WTC11 (cell line): Measurements from ENCODE around the gene PLEKHA5. TPM values are rescaled to one million over a fixed set of nuclear protein-coding genes. Genes with fewer than 3 reads are reported as not detected.

ENCODE experiments used
- ATAC-seq: fragments of 200-7000 bp; cut with Tn5 transposase; 2 replicates; pipeline ENCODE4 v1.10.0; 2021; ENCODE audit warnings: mild to moderate bottlenecking, moderate library complexity
- CTCF ChIA-PET: fragments of 300-600 bp; sonication (Branson Sonifier 250); formaldehyde crosslinking; loops from one replicate; lab custom pipeline; 2021; ENCODE audit warnings: antibody characterized with exemption; lab: Charles Lee
- POLR2A ChIA-PET: fragments of 350-600 bp; sonication (Branson Sonifier 250); formaldehyde crosslinking; loops from one replicate; lab custom pipeline; 2021; ENCODE audit warnings: antibody characterized with exemption; lab: Charles Lee
- DNase-seq: peaks from one replicate; pipeline ENCODE4 v3.0.0; 2021; ENCODE audit warnings: low spot score
- H3K27ac Mint-ChIP-seq: 2 replicates; pipeline ENCODE4 v1.8.0; 2021; ENCODE audit warnings: mixed read lengths
- H3K27me3 Mint-ChIP-seq: 2 replicates; pipeline ENCODE4 v1.8.0; 2021; ENCODE audit warnings: low read depth, mild to moderate bottlenecking, moderate library complexity, mixed read lengths
- H3K36me3 Mint-ChIP-seq: 2 replicates; pipeline ENCODE4 v1.8.0; 2021; ENCODE audit warnings: mixed read lengths
- H3K4me1 Mint-ChIP-seq: 2 replicates; pipeline ENCODE4 v1.8.0; 2022; ENCODE audit warnings: mixed read lengths
- H3K4me3 Mint-ChIP-seq: 2 replicates; pipeline ENCODE4 v1.8.0; 2021; ENCODE audit warnings: mild to moderate bottlenecking, moderate library complexity, mixed read lengths
- H3K9me3 Mint-ChIP-seq: 2 replicates; pipeline ENCODE4 v1.8.0; 2021; ENCODE audit warnings: mixed read lengths
- CDX4 ChIP-seq: fragments of 250-450 bp; sonication (Bioruptor Pico); IDR thresholded peaks from 2 replicates; pipeline ENCODE4 v1.9.0; 2021; ENCODE audit warnings: moderate library complexity, mild to moderate bottlenecking, inconsistent platforms, borderline replicate concordance
- CREB1 ChIP-seq: sonication (generic); formaldehyde crosslinking; IDR thresholded peaks from 2 replicates; pipeline ENCODE4 v1.8.0; 2023; ENCODE audit warnings: mild to moderate bottlenecking, missing genetic modification reagents
- EMX1 ChIP-seq: fragments of 250-450 bp; sonication (Bioruptor Pico); IDR thresholded peaks from 2 replicates; pipeline ENCODE4 v1.8.0; 2021; ENCODE audit warnings: mild to moderate bottlenecking
- FOXP1 ChIP-seq: sonication (generic); formaldehyde crosslinking; IDR thresholded peaks from 2 replicates; pipeline ENCODE4 v1.8.0; 2022; ENCODE audit warnings: missing genetic modification reagents, mild to moderate bottlenecking, moderate library complexity, borderline replicate concordance
- FOXP4 ChIP-seq: sonication (generic); formaldehyde crosslinking; IDR thresholded peaks from 2 replicates; pipeline ENCODE4 v1.8.0; 2022; ENCODE audit warnings: mild to moderate bottlenecking, missing genetic modification reagents
- KAT7 ChIP-seq: sonication (generic); formaldehyde crosslinking; IDR thresholded peaks from 2 replicates; pipeline ENCODE4 v1.8.1; 2023; ENCODE audit warnings: missing genetic modification reagents, mild to moderate bottlenecking, borderline replicate concordance
- ZNF138 ChIP-seq: sonication (generic); formaldehyde crosslinking; conservative IDR thresholded peaks from 2 replicates; pipeline ENCODE4 v1.8.1; 2022; ENCODE audit warnings: mild to moderate bottlenecking, moderate library complexity, missing genetic modification reagents
- ZNF425 ChIP-seq: fragments of 250-450 bp; sonication (Bioruptor Pico); conservative IDR thresholded peaks from 2 replicates; pipeline ENCODE4 v1.9.0; 2021; ENCODE audit warnings: mild to moderate bottlenecking
- total RNA-seq: library from RNA; stranded (reverse); gene quantifications from 3 replicates; pipeline ENCODE4 v1.2.3, GENCODE V29; 2021
- TF ChIP-seq, protein P1 (sequence below): sonication (generic); formaldehyde crosslinking; IDR thresholded peaks from 2 replicates; pipeline ENCODE4 v1.8.0; 2023; ENCODE audit warnings: missing genetic modification reagents, mild to moderate bottlenecking, borderline replicate concordance
- TF ChIP-seq, protein P2 (sequence below): fragments of 250-450 bp; sonication (Bioruptor Pico); IDR thresholded peaks from 2 replicates; pipeline ENCODE4 v2.1.2; 2022; ENCODE audit warnings: mild to moderate bottlenecking, moderate library complexity
- TF ChIP-seq, protein P3 (sequence below): sonication (generic); formaldehyde crosslinking; IDR thresholded peaks from 2 replicates; pipeline ENCODE4 v1.8.0; 2023; ENCODE audit warnings: mild to moderate bottlenecking, missing genetic modification reagents
- TF ChIP-seq, protein P4 (sequence below): sonication (generic); formaldehyde crosslinking; conservative IDR thresholded peaks from 2 replicates; pipeline ENCODE4 v1.8.1; 2023; ENCODE audit warnings: mild to moderate bottlenecking, low read depth, missing genetic modification reagents, moderate library complexity
- TF ChIP-seq, protein P5 (sequence below): sonication (generic); formaldehyde crosslinking; IDR thresholded peaks from 2 replicates; pipeline ENCODE4 v1.8.1; 2023; ENCODE audit warnings: mild to moderate bottlenecking, missing genetic modification reagents, borderline replicate concordance

Gene PLEKHA5
- total RNA-seq, 1 experiment from 2014 or later = 61.1 TPM

GRCh38 chr12:19244312-19244711 is 114.8 kb downstream of the PLEKHA5 start (continued):
- TF ChIP-seq, protein P1, sequence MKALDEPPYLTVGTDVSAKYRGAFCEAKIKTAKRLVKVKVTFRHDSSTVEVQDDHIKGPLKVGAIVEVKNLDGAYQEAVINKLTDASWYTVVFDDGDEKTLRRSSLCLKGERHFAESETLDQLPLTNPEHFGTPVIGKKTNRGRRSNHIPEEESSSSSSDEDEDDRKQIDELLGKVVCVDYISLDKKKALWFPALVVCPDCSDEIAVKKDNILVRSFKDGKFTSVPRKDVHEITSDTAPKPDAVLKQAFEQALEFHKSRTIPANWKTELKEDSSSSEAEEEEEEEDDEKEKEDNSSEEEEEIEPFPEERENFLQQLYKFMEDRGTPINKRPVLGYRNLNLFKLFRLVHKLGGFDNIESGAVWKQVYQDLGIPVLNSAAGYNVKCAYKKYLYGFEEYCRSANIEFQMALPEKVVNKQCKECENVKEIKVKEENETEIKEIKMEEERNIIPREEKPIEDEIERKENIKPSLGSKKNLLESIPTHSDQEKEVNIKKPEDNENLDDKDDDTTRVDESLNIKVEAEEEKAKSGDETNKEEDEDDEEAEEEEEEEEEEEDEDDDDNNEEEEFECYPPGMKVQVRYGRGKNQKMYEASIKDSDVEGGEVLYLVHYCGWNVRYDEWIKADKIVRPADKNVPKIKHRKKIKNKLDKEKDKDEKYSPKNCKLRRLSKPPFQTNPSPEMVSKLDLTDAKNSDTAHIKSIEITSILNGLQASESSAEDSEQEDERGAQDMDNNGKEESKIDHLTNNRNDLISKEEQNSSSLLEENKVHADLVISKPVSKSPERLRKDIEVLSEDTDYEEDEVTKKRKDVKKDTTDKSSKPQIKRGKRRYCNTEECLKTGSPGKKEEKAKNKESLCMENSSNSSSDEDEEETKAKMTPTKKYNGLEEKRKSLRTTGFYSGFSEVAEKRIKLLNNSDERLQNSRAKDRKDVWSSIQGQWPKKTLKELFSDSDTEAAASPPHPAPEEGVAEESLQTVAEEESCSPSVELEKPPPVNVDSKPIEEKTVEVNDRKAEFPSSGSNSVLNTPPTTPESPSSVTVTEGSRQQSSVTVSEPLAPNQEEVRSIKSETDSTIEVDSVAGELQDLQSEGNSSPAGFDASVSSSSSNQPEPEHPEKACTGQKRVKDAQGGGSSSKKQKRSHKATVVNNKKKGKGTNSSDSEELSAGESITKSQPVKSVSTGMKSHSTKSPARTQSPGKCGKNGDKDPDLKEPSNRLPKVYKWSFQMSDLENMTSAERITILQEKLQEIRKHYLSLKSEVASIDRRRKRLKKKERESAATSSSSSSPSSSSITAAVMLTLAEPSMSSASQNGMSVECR = no peak
- TF ChIP-seq FOXP4 (CRISPR knock-in tag) (no peak), CREB1 (CRISPR knock-in tag) (no peak), FOXP1 (CRISPR knock-in tag) (no peak), ZNF138 (CRISPR knock-in tag) (no peak), EMX1 (CRISPR knock-in tag) (no peak)
- TF ChIP-seq, protein P2, sequence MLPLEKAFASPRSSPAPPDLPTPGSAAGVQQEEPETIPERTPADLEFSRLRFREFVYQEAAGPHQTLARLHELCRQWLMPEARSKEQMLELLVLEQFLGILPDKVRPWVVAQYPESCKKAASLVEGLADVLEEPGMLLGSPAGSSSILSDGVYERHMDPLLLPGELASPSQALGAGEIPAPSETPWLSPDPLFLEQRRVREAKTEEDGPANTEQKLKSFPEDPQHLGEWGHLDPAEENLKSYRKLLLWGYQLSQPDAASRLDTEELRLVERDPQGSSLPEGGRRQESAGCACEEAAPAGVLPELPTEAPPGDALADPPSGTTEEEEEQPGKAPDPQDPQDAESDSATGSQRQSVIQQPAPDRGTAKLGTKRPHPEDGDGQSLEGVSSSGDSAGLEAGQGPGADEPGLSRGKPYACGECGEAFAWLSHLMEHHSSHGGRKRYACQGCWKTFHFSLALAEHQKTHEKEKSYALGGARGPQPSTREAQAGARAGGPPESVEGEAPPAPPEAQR (CRISPR knock-in tag) = no peak
- TF ChIP-seq, protein P3, sequence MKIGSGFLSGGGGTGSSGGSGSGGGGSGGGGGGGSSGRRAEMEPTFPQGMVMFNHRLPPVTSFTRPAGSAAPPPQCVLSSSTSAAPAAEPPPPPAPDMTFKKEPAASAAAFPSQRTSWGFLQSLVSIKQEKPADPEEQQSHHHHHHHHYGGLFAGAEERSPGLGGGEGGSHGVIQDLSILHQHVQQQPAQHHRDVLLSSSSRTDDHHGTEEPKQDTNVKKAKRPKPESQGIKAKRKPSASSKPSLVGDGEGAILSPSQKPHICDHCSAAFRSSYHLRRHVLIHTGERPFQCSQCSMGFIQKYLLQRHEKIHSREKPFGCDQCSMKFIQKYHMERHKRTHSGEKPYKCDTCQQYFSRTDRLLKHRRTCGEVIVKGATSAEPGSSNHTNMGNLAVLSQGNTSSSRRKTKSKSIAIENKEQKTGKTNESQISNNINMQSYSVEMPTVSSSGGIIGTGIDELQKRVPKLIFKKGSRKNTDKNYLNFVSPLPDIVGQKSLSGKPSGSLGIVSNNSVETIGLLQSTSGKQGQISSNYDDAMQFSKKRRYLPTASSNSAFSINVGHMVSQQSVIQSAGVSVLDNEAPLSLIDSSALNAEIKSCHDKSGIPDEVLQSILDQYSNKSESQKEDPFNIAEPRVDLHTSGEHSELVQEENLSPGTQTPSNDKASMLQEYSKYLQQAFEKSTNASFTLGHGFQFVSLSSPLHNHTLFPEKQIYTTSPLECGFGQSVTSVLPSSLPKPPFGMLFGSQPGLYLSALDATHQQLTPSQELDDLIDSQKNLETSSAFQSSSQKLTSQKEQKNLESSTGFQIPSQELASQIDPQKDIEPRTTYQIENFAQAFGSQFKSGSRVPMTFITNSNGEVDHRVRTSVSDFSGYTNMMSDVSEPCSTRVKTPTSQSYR (CRISPR knock-in tag) = no peak
- TF ChIP-seq, protein P4, sequence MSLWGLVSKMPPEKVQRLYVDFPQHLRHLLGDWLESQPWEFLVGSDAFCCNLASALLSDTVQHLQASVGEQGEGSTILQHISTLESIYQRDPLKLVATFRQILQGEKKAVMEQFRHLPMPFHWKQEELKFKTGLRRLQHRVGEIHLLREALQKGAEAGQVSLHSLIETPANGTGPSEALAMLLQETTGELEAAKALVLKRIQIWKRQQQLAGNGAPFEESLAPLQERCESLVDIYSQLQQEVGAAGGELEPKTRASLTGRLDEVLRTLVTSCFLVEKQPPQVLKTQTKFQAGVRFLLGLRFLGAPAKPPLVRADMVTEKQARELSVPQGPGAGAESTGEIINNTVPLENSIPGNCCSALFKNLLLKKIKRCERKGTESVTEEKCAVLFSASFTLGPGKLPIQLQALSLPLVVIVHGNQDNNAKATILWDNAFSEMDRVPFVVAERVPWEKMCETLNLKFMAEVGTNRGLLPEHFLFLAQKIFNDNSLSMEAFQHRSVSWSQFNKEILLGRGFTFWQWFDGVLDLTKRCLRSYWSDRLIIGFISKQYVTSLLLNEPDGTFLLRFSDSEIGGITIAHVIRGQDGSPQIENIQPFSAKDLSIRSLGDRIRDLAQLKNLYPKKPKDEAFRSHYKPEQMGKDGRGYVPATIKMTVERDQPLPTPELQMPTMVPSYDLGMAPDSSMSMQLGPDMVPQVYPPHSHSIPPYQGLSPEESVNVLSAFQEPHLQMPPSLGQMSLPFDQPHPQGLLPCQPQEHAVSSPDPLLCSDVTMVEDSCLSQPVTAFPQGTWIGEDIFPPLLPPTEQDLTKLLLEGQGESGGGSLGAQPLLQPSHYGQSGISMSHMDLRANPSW (CRISPR knock-in tag) = no peak

DNA sequence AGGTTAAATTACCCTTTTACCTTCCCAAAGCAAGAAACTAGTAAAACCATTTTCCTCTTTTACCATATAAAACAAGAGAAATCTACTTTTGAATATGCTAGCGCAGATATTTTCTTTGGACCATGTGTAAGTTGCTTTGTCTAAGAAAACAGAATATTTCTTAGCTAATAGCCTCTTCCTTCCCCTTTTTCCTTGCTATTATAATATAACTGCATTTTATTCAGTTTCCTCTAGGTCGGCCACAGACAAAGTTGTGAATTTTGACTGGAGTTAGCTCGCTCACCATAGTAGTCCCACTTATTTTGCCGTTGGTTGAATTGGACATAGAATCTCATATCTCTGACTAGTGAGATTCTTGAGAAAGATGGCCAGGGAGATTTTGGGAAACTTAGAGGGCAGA is 115.6 kb downstream of the PLEKHA5 start:
- CTCF ChIA-PET = interaction anchor here (0.6 kb wide), 1 partner anchor 995 kb away, joined by 4 read pairs; no protein-coding TSS in a partner anchor
- H3K36me3 Mint-ChIP-seq = no peaks in the 10 kb centered on the region
- DNase-seq (no peak), ATAC-seq (no peak)
- H3K4me1 Mint-ChIP-seq = peaks cover 16% of the 10 kb centered on the region
- POLR2A ChIA-PET = no interaction called here
- no peaks in the 10 kb centered on the region for H3K27me3 Mint-ChIP-seq
- no peak overlapping the region for H3K4me3 Mint-ChIP-seq
- H3K9me3 Mint-ChIP-seq = no peaks in the 10 kb centered on the region
- no peak overlapping the region for H3K27ac Mint-ChIP-seq
- no peak for TF ChIP-seq KAT7 (CRISPR knock-in tag)
- TF ChIP-seq ZNF425 (CRISPR knock-in tag) = no peak
- TF ChIP-seq, protein P5, sequence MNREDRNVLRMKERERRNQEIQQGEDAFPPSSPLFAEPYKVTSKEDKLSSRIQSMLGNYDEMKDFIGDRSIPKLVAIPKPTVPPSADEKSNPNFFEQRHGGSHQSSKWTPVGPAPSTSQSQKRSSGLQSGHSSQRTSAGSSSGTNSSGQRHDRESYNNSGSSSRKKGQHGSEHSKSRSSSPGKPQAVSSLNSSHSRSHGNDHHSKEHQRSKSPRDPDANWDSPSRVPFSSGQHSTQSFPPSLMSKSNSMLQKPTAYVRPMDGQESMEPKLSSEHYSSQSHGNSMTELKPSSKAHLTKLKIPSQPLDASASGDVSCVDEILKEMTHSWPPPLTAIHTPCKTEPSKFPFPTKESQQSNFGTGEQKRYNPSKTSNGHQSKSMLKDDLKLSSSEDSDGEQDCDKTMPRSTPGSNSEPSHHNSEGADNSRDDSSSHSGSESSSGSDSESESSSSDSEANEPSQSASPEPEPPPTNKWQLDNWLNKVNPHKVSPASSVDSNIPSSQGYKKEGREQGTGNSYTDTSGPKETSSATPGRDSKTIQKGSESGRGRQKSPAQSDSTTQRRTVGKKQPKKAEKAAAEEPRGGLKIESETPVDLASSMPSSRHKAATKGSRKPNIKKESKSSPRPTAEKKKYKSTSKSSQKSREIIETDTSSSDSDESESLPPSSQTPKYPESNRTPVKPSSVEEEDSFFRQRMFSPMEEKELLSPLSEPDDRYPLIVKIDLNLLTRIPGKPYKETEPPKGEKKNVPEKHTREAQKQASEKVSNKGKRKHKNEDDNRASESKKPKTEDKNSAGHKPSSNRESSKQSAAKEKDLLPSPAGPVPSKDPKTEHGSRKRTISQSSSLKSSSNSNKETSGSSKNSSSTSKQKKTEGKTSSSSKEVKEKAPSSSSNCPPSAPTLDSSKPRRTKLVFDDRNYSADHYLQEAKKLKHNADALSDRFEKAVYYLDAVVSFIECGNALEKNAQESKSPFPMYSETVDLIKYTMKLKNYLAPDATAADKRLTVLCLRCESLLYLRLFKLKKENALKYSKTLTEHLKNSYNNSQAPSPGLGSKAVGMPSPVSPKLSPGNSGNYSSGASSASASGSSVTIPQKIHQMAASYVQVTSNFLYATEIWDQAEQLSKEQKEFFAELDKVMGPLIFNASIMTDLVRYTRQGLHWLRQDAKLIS (CRISPR knock-in tag) = no peak
- TF ChIP-seq CDX4 (CRISPR knock-in tag) = no peak
